Bronchial epithelial cell (primary cell): Measurements from ENCODE around the gene SH3GL2. TPM values are rescaled to one million over a fixed set of nuclear protein-coding genes. Genes with fewer than 3 reads are reported as not detected.

Experiments used
- DNase-seq: peaks from one replicate; pipeline ENCODE4 v3.0.0-alpha.2; 2010; ENCODE audit warnings: low read depth
- FAIRE-seq: peaks from 2 replicates; lab custom pipeline; 2011; peaks lifted over from hg19 to GRCh38; lab: Jason Lieb, UNC
- H3K27me3 ChIP-seq: 2 replicates; pipeline ENCODE4 v1.5.1; 2011; ENCODE audit warnings: low read length; ENCODE audit not compliant: control insufficient read depth, insufficient read depth
- H3K36me3 ChIP-seq: 2 replicates; pipeline ENCODE4 v1.5.1; 2011; ENCODE audit warnings: low read length; ENCODE audit not compliant: control insufficient read depth, insufficient read depth
- H3K4me3 ChIP-seq: 2 replicates; pipeline ENCODE4 v1.5.1; 2011; ENCODE audit warnings: mild to moderate bottlenecking, low read depth, low read length, control low read depth
- CTCF ChIP-seq: IDR thresholded peaks from 2 replicates; pipeline ENCODE4 v1.5.1; 2011; ENCODE audit warnings: mild to moderate bottlenecking, moderate library complexity, low read length, control low read depth, inconsistent platforms; ENCODE audit not compliant: insufficient read depth, severe bottlenecking
- total RNA-seq: library from RNA; depleted of rRNA; stranded (reverse); fragments of >200 nt; gene quantifications from 2 replicates; pipeline ENCODE4 v1.2.1, GENCODE V29; 2014

SH3GL2 gene
- total RNA-seq, 1 donor from 2014 or later = not detected

GRCh38 chr9:17631396-17631795 lies 52.5 kb downstream of the SH3GL2 start:
- FAIRE-seq = no peak
- Histone ChIP-seq H3K36me3 (no peaks in the 10 kb centered on the region), H3K4me3 (no peak overlapping the region), H3K27me3 (no peaks in the 10 kb centered on the region)
- no peak for TF ChIP-seq CTCF
- DNase-seq = no peak

- DNase-seq = peak; percentile 32
- Histone ChIP-seq H3K36me3 (no peaks in the 10 kb centered on the region), H3K4me3 (no peak overlapping the region), H3K27me3 (no peaks in the 10 kb centered on the region)
- TF ChIP-seq CTCF = no peak
- FAIRE-seq = no peak
Measured at GRCh38 chr9:17632994-17633393, 54.1 kb downstream of the SH3GL2 start.

GRCh38 chr9:17635115-17635890 lies 56.4 kb downstream of the SH3GL2 start:
- DNase-seq = peak; percentile 14
- TF ChIP-seq CTCF = no peak
- Histone ChIP-seq H3K36me3 (no peaks in the 10 kb centered on the region), H3K27me3 (no peaks in the 10 kb centered on the region), H3K4me3 (no peak overlapping the region)
- FAIRE-seq = no peak

GRCh38 chr9:17636349-17636748 lies 57.5 kb downstream of the SH3GL2 start:
- H3K27me3 ChIP-seq = no peaks in the 10 kb centered on the region
- FAIRE-seq (no peak), DNase-seq (no peak)
- H3K4me3 ChIP-seq = no peak overlapping the region
- H3K36me3 ChIP-seq = no peaks in the 10 kb centered on the region
- no peak for TF ChIP-seq CTCF

- TF ChIP-seq CTCF = no peak
- Histone ChIP-seq H3K36me3 (no peaks in the 10 kb centered on the region), H3K27me3 (no peaks in the 10 kb centered on the region), H3K4me3 (no peak overlapping the region)
- no peak for FAIRE-seq
- peak; percentile 49 for DNase-seq
Measured at GRCh38 chr9:17636821-17637220, 58.0 kb downstream of the SH3GL2 start.

GRCh38 chr9:17637229-17637628 lies 58.4 kb downstream of the SH3GL2 start:
- DNase-seq (no peak), FAIRE-seq (no peak)
- no peaks in the 10 kb centered on the region for H3K36me3 ChIP-seq
- H3K27me3 ChIP-seq = no peaks in the 10 kb centered on the region
- no peak for TF ChIP-seq CTCF
- no peak overlapping the region for H3K4me3 ChIP-seq
